ENCODE data around the gene MAP1B. TPM values are rescaled to one million over a fixed set of nuclear protein-coding genes. Genes with fewer than 3 reads are reported as not detected.
"Not testable (repeated sequence)": the region's sequence is repeated elsewhere in the genome, so short reads cannot be mapped to it uniquely, and the experiment has no call there.

The MAP1B gene
- total and polyA plus RNA-seq, 2 donors: 1.6 to 3.1 TPM

- peaks cover 0 to 16% of the 10 kb centered on the region in 2 donors for H3K27me3 ChIP-seq (ENCODE audit: control insufficient read depth in 2 of 2, insufficient read depth in 1 of 2, low read length in 1 of 2)
- 95% methylated on average over 3 of the region's 3 CpGs for WGBS
- not testable (repeated sequence) for H3K36me3 ChIP-seq (ENCODE audit: control insufficient read depth in 2 of 2, insufficient read depth in 2 of 2, low read length in 1 of 2); H3K4me3 ChIP-seq (ENCODE audit: low read length in 2 of 2); H3K27ac ChIP-seq (ENCODE audit: low read depth in 1 of 2, low read length in 1 of 2); DNase-seq (ENCODE audit: low read depth in 6 of 9, low spot score in 9 of 9); H3K9me3 ChIP-seq (ENCODE audit: control insufficient read depth in 2 of 2, insufficient read depth in 1 of 2, low read length in 1 of 2); H3K4me1 ChIP-seq (ENCODE audit: control insufficient read depth in 2 of 2, insufficient read depth in 2 of 2, low read length in 2 of 2)
These were observed 63.9 kb downstream of the MAP1B start for GRCh38 chr5:72171181-72171580.

- Histone ChIP-seq H3K36me3 (ENCODE audit: control insufficient read depth in 2 of 2, insufficient read depth in 2 of 2, low read length in 1 of 2) (no peaks in the 10 kb centered on the region), H3K4me1 (ENCODE audit: control insufficient read depth in 2 of 2, insufficient read depth in 2 of 2, low read length in 2 of 2) (no peaks in the 10 kb centered on the region), H3K27ac (ENCODE audit: low read depth in 1 of 2, low read length in 1 of 2) (no peak overlapping the region), H3K9me3 (ENCODE audit: control insufficient read depth in 2 of 2, insufficient read depth in 1 of 2, low read length in 1 of 2) (no peaks in the 10 kb centered on the region), H3K4me3 (ENCODE audit: low read length in 2 of 2) (no peak overlapping the region), H3K27me3 (ENCODE audit: control insufficient read depth in 2 of 2, insufficient read depth in 1 of 2, low read length in 1 of 2) (peaks cover 0 to 12% of the 10 kb centered on the region in 2 donors)
- DNase-seq (ENCODE audit: low read depth in 6 of 9, low spot score in 9 of 9): no peak
- WGBS: 90% methylated on average over 6 of the region's 6 CpGs
These were observed 64.4 kb downstream of the MAP1B start for GRCh38 chr5:72171667-72172066.

- Histone ChIP-seq H3K9me3 (ENCODE audit: control insufficient read depth in 2 of 2, insufficient read depth in 1 of 2, low read length in 1 of 2) (no peaks in the 10 kb centered on the region), H3K36me3 (ENCODE audit: control insufficient read depth in 2 of 2, insufficient read depth in 2 of 2, low read length in 1 of 2) (no peaks in the 10 kb centered on the region), H3K4me3 (ENCODE audit: low read length in 2 of 2) (no peak overlapping the region), H3K4me1 (ENCODE audit: control insufficient read depth in 2 of 2, insufficient read depth in 2 of 2, low read length in 2 of 2) (no peaks in the 10 kb centered on the region), H3K27me3 (ENCODE audit: control insufficient read depth in 2 of 2, insufficient read depth in 1 of 2, low read length in 1 of 2) (peaks cover 0 to 15% of the 10 kb centered on the region in 2 donors), H3K27ac (ENCODE audit: low read depth in 1 of 2, low read length in 1 of 2) (no peak overlapping the region)
- DNase-seq (ENCODE audit: low read depth in 6 of 9, low spot score in 9 of 9): no peak
- WGBS: 85% methylated on average over 4 of the region's 4 CpGs
These were observed 65.5 kb downstream of the MAP1B start for GRCh38 chr5:72172786-72173185.

- Histone ChIP-seq H3K27me3 (ENCODE audit: control insufficient read depth in 2 of 2, insufficient read depth in 1 of 2, low read length in 1 of 2) (peaks cover 0 to 19% of the 10 kb centered on the region in 2 donors), H3K9me3 (ENCODE audit: control insufficient read depth in 2 of 2, insufficient read depth in 1 of 2, low read length in 1 of 2) (no peaks in the 10 kb centered on the region), H3K4me3 (ENCODE audit: low read length in 2 of 2) (no peak overlapping the region), H3K4me1 (ENCODE audit: control insufficient read depth in 2 of 2, insufficient read depth in 2 of 2, low read length in 2 of 2) (no peaks in the 10 kb centered on the region), H3K27ac (ENCODE audit: low read depth in 1 of 2, low read length in 1 of 2) (no peak overlapping the region), H3K36me3 (ENCODE audit: control insufficient read depth in 2 of 2, insufficient read depth in 2 of 2, low read length in 1 of 2) (no peaks in the 10 kb centered on the region)
- WGBS: 97% methylated on average over 3 of the region's 3 CpGs
- DNase-seq (ENCODE audit: low read depth in 6 of 9, low spot score in 9 of 9): no peak
These were observed 70.3 kb downstream of the MAP1B start for GRCh38 chr5:72177538-72177937.

GRCh38 chr5:72179028-72179815, 71.9 kb downstream of the MAP1B start:
- 87% methylated on average over 29 of the region's 29 CpGs for WGBS
- no peak for DNase-seq (ENCODE audit: low read depth in 6 of 9, low spot score in 9 of 9)
- no peak overlapping the region for H3K4me3 ChIP-seq (ENCODE audit: low read length in 2 of 2)
- H3K4me1 ChIP-seq (ENCODE audit: control insufficient read depth in 2 of 2, insufficient read depth in 2 of 2, low read length in 2 of 2): no peaks in the 10 kb centered on the region
- H3K27me3 ChIP-seq (ENCODE audit: control insufficient read depth in 2 of 2, insufficient read depth in 1 of 2, low read length in 1 of 2): peaks cover 0 to 30% of the 10 kb centered on the region in 2 donors
- no peaks in the 10 kb centered on the region for H3K36me3 ChIP-seq (ENCODE audit: control insufficient read depth in 2 of 2, insufficient read depth in 2 of 2, low read length in 1 of 2)
- H3K9me3 ChIP-seq (ENCODE audit: control insufficient read depth in 2 of 2, insufficient read depth in 1 of 2, low read length in 1 of 2): no peaks in the 10 kb centered on the region
- no peak overlapping the region for H3K27ac ChIP-seq (ENCODE audit: low read depth in 1 of 2, low read length in 1 of 2)

GRCh38 chr5:72179816-72180440, 72.7 kb downstream of the MAP1B start:
- H3K36me3 ChIP-seq (ENCODE audit: control insufficient read depth in 2 of 2, insufficient read depth in 2 of 2, low read length in 1 of 2): no peaks in the 10 kb centered on the region
- WGBS: 94% methylated on average over 11 of the region's 11 CpGs
- no peaks in the 10 kb centered on the region for H3K9me3 ChIP-seq (ENCODE audit: control insufficient read depth in 2 of 2, insufficient read depth in 1 of 2, low read length in 1 of 2)
- H3K4me1 ChIP-seq (ENCODE audit: control insufficient read depth in 2 of 2, insufficient read depth in 2 of 2, low read length in 2 of 2): no peaks in the 10 kb centered on the region
- H3K27ac ChIP-seq (ENCODE audit: low read depth in 1 of 2, low read length in 1 of 2): no peak overlapping the region
- no peak overlapping the region for H3K4me3 ChIP-seq (ENCODE audit: low read length in 2 of 2)
- no peak for DNase-seq (ENCODE audit: low read depth in 6 of 9, low spot score in 9 of 9)
- peaks cover 0 to 30% of the 10 kb centered on the region in 2 donors for H3K27me3 ChIP-seq (ENCODE audit: control insufficient read depth in 2 of 2, insufficient read depth in 1 of 2, low read length in 1 of 2)

GRCh38 chr5:72180925-72181324, 73.7 kb downstream of the MAP1B start:
- Histone ChIP-seq H3K4me1 (ENCODE audit: control insufficient read depth in 2 of 2, insufficient read depth in 2 of 2, low read length in 2 of 2) (peaks cover 0 to under 1% of the 10 kb centered on the region in 2 donors), H3K4me3 (ENCODE audit: low read length in 2 of 2) (no peak overlapping the region), H3K27ac (ENCODE audit: low read depth in 1 of 2, low read length in 1 of 2) (no peak overlapping the region), H3K27me3 (ENCODE audit: control insufficient read depth in 2 of 2, insufficient read depth in 1 of 2, low read length in 1 of 2) (peaks cover 0 to 30% of the 10 kb centered on the region in 2 donors), H3K9me3 (ENCODE audit: control insufficient read depth in 2 of 2, insufficient read depth in 1 of 2, low read length in 1 of 2) (no peaks in the 10 kb centered on the region), H3K36me3 (ENCODE audit: control insufficient read depth in 2 of 2, insufficient read depth in 2 of 2, low read length in 1 of 2) (no peaks in the 10 kb centered on the region)
- WGBS: 71% methylated on average over 4 of the region's 4 CpGs
- DNase-seq (ENCODE audit: low read depth in 6 of 9, low spot score in 9 of 9): no peak

- Histone ChIP-seq H3K4me1 (ENCODE audit: control insufficient read depth in 2 of 2, insufficient read depth in 2 of 2, low read length in 2 of 2) (peaks cover 9 to 17% of the 10 kb centered on the region in 2 donors), H3K9me3 (ENCODE audit: control insufficient read depth in 2 of 2, insufficient read depth in 1 of 2, low read length in 1 of 2) (no peaks in the 10 kb centered on the region), H3K36me3 (ENCODE audit: control insufficient read depth in 2 of 2, insufficient read depth in 2 of 2, low read length in 1 of 2) (no peaks in the 10 kb centered on the region), H3K27ac (ENCODE audit: low read depth in 1 of 2, low read length in 1 of 2) (no peak overlapping the region), H3K4me3 (ENCODE audit: low read length in 2 of 2) (no peak overlapping the region), H3K27me3 (ENCODE audit: control insufficient read depth in 2 of 2, insufficient read depth in 1 of 2, low read length in 1 of 2) (peaks cover 0 to 21% of the 10 kb centered on the region in 2 donors)
- no peak for DNase-seq (ENCODE audit: low read depth in 6 of 9, low spot score in 9 of 9)
- 96% methylated on average over 7 of the region's 7 CpGs for WGBS
These were observed 75.4 kb downstream of the MAP1B start for GRCh38 chr5:72182686-72183085.

- no peaks in the 10 kb centered on the region for H3K9me3 ChIP-seq (ENCODE audit: control insufficient read depth in 2 of 2, insufficient read depth in 1 of 2, low read length in 1 of 2)
These were observed 75.8 kb downstream of the MAP1B start for GRCh38 chr5:72183101-72183520.

More at GRCh38 chr5:72183101-72183520, 75.8 kb downstream of the MAP1B start:
- no peak overlapping the region for H3K4me3 ChIP-seq (ENCODE audit: low read length in 2 of 2)
- peaks cover 0 to 21% of the 10 kb centered on the region in 2 donors for H3K27me3 ChIP-seq (ENCODE audit: control insufficient read depth in 2 of 2, insufficient read depth in 1 of 2, low read length in 1 of 2)
- H3K36me3 ChIP-seq (ENCODE audit: control insufficient read depth in 2 of 2, insufficient read depth in 2 of 2, low read length in 1 of 2): no peaks in the 10 kb centered on the region
- no peak overlapping the region for H3K27ac ChIP-seq (ENCODE audit: low read depth in 1 of 2, low read length in 1 of 2)
- H3K4me1 ChIP-seq (ENCODE audit: control insufficient read depth in 2 of 2, insufficient read depth in 2 of 2, low read length in 2 of 2): peaks cover 9 to 21% of the 10 kb centered on the region in 2 donors
- DNase-seq (ENCODE audit: low read depth in 6 of 9, low spot score in 9 of 9): no peak
- 87% methylated on average over 7 of the region's 7 CpGs for WGBS

Data from thymus (tissue), 11 donors.